ENCODE results near the gene F2.
A peak's percentile ranks its signal among the peaks of the same experiment; 100 is the strongest.
"Not testable (repeated sequence)": the region's sequence is repeated elsewhere in the genome, so short reads cannot be mapped to it uniquely, and the experiment has no call there.

F2 gene

DNA sequence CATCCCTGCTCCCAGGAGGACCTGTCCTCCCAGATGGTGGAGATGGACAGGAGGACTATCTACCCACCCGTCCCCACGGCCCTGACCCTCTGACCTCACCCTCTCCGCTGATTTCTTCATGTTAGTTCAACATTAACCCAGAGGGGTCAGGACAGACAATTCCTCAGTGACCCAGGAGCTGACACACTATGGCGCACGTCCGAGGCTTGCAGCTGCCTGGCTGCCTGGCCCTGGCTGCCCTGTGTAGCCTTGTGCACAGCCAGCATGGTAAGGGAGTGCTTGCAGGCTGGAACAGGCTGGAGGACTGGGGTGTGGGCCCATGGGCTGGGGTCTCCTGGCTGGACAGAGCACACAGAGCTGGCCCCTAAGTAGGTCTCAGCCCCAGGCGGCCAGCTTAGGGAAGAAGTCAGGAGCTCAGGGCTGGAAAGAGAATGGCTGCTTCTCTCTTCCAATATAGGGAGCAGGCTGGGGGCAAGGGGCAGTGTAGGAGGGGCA, at the start of gene F2:
TSS of gene F2 (plus strand) at position 166 of the 495 bp plus-strand sequence. CDS start at position 189, 23 bp downstream.
- no peak for DNase-seq (ENCODE audit: low read depth, low spot score)

DNA sequence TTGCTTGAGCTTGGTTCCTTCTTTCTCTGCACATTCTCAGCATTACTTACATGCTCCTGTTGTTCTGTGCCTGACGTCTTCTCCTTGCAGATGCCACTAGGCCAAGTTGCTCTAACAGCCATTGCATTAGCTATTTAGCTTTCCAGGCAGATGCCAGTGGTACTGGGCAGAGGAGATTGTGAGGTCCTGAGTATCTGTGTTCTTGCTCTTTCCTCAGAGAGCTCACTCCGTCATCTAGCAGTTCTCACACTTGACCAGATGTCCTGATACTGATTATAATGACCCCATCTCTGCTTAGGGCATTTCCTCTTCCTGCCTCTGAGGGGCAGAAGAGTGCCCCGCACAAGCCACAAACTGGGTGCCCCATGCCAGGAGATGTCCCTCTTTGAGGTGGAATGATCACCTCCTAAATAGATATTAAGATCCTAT, 49.3 kb upstream of the F2 start:
- no peak for DNase-seq (ENCODE audit: low read depth, low spot score)

DNA sequence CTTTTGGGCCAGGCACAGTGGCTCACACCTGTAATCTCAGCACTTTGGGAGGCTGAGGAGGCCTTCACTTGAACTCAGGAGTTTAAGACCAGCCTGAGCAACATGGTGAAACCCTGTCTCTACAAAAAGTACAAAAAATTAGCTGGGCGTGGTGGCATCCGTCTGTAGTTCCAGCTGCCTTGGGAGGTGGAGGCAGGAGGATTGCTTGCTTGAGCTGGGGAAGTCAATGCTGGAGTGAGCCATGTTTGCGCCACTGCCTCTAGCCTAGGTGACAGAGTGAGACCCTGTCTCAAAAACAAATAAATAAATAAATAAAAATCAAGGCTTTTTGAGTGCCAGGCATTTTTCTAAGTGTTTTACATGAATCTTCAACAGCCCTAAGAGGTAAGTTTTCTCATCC, 48.5 kb upstream of the F2 start:
- DNase-seq (ENCODE audit: low read depth, low spot score): not testable (repeated sequence)

DNA sequence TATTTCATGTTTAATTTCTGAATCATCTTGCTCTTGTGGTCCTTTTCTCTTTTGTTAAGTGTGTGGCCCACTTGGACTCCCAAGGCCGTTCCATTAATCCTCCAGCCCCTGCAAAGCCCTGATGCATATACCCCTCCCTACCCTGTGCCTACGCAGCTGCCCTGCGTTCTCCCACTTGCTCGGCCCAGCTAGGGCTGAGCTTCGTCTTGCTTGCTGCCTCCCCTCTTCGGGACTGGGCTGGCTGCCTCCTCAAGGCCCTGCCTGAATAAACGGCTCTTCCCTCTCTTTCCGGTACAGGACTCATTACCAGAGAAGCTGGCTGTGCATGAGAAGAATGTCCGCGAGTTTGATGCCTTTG, 47.1 kb upstream of the F2 start:
- DNase-seq (ENCODE audit: low read depth, low spot score): no peak

DNA sequence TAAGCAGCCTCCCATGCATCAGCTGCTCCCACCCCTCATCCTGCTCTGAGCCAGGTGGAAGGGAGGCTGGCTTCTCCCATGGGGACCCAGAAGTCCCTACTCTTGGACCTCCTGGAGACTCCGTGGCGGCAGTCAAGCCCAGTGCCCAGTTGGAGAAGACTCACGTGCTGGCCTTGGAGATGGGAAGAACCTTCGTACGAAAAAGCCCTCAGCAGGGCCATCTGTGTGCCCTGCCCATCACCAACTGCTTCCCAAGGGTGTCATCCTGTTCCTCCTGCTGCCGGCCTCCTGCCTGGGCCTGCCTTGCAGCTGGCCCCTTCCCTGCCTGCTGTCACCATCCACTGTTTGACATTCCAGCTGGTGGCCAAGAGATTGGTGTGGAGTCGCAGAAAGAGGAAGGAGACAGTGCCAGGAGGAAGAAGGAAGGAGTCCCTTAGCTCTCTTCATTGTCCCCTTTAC, 46.6 kb upstream of the F2 start:
- DNase-seq (ENCODE audit: low read depth, low spot score): no peak

DNA sequence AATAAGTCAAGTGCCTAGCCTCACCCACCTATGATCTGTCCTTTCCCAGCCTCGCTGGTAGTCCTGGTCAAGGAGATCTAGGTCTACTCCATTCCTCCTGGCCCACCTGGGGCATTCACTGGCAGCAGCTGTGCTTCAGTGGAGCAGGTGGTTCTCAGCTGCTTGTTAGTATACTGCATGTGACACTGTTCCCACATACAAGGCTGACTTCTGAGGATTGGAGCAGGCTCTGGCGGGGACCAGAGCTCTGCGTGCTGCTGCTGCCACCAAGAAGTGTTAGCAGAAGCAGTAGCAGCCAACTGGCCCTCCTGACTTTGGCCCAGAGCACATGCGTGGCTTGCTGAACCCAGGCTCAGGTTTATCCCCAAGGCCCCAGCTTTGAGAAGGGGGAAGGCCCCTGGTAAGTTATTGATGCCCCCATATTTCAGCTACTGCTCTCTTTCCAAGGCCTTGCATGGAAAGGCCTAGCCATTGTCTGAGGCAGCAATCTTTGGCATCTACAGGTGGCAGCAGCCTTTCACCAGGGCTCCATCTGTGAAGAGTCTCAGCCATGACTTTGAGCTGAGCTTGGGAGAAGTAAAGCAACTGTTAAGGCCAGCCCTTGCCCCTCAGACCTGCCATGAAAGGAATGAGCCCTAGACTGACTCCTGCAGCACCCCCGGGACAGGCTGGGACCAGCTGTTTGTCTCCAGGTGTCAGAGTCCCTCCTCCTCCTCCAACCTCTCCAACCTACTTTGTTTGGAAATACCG, 45.1 kb upstream of the F2 start:
- DNase-seq (ENCODE audit: low read depth, low spot score): no peak

DNA sequence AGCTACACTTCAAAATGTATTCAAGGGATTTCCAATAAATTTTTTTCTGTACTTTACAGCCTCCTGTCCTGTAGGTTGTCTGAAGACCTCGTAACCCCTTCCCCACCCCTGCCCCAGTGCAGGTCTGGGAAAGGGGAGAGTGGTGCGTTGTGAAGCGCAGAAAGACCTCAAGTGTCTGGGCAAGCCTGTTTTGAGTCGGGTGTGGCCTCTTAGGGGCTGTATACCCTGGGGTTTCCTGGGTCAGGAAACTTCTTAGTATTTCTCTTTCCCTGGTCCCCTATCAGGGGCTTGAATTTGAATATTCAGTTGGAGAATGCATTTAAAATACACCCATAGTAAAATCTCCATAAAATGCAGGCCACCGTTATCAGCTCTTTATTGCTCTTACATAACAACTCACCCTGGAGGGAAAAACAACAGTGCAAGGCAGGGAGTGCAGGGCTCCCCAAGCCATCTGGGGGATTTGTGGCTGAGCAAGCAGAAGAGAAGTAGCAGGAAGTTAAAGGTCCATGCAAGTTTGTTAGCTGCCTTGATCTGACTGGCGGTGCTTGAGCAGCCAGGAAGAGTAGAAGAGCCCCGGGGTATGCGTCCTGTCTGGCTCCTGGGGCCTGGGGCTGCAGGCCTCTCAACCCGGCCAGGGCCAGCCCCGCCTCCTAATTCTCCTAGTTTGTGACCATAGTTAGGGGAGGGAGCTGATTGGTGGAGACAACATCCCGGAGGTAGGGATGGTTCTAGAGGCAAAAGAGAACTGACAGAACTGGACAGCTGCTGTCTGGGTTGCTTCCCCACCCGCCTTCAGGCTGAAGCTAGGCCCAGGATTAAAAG, 44.3 kb upstream of the F2 start:
- peak; percentile 98 for DNase-seq (ENCODE audit: low read depth, low spot score)

DNA sequence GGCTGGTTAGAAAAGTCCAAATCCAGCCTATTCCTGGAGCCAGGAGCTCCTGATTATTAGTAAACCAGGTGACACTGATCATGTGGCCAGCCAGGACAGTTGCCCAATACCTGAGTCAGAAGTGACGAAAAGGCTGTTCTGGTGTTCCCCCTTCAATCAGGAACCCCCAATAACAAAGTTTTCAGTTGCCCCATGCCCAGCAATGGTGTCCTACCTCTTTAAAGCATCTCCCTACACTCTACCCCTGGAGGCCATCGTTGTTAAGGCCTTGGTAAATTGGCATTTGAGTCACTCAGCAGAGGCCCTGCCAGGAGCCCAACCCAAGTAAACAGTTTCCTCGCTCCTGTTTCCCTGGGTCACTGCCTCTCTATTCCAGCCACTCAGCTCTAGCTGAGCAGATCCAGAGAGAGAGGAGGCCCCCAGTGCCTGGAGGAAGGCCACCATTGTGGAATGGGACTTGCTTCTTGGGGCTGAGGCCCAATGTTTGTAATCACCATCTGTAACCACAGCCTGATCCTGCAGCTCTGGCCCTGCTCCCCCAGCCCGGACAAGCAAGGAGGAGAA, 43.6 kb upstream of the F2 start:
- DNase-seq (ENCODE audit: low read depth, low spot score): peak; percentile 63

DNA sequence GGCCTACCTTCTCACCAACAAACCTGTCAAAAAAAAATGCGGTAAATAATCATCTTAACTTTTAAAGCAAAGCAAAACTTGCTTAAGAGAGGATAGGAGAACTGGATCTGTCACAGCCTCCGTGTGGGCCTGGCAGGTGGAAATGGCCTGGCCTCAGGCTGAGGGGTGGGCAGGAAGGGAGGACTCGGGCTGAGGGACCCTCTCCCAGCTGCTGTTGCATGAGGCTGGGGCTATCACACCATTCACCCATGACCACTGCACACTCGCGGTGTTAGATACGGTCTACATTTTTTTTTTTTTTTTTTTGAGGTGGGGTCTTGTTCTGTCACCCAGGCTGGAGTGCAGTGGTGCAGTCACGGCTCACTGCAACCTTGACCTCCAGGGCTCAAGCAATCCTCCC, 43.1 kb upstream of the F2 start:
- no peak for DNase-seq (ENCODE audit: low read depth, low spot score)

DNA sequence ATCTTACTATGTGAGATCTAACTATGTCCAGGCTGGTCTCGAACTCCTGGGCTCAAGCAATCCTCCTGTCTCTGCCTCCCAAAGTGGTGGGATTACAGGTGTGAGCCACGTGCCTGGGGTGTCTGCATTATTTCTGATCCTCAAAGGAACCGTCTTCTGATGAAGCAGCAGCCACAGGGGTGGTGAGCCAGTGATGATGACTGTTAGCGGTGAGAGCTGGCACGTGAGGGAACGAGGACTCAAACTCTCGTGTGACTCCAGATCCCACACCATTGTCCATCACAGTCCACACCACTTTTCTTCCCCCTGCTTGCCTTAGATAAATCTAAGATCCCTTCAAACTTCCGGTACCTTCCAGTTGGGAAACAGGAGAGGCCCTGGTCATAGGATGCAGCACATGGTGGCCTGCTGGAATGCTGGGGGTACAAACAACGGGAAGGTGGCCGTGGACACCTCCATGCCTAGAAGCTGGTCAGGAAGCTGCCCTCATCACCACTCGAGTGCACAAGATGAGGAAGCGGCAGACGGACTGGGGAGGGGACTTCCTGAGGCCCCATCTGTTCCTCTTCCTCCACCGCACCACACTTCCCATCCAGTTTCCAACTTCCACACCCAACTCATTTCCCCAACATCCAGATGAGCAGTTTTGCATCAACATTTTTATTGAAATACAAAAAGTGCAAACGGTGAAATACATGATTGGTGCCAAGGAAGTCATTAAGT, 42.4 kb upstream of the F2 start:
- no peak for DNase-seq (ENCODE audit: low read depth, low spot score)

DNA sequence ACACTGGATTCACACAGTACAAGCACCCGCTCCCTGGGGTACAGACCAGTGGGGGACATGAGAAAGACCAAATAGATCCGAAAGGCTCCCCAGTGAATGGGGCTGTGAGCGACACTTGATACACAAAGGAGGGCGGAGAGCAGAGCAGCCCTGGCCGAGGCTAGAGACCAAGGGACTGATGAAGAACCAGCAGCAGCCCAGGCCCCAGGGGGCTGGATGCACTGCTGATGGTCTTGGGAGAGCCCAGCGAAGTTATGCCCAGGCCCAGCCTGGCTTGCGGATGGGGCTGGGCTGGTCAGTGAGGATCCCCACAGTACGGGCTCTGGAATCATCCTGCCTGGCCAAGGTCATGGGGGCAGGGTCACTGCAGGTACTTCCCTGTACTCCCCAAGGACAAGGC, 41.8 kb upstream of the F2 start:
- DNase-seq (ENCODE audit: low read depth, low spot score): no peak

DNA sequence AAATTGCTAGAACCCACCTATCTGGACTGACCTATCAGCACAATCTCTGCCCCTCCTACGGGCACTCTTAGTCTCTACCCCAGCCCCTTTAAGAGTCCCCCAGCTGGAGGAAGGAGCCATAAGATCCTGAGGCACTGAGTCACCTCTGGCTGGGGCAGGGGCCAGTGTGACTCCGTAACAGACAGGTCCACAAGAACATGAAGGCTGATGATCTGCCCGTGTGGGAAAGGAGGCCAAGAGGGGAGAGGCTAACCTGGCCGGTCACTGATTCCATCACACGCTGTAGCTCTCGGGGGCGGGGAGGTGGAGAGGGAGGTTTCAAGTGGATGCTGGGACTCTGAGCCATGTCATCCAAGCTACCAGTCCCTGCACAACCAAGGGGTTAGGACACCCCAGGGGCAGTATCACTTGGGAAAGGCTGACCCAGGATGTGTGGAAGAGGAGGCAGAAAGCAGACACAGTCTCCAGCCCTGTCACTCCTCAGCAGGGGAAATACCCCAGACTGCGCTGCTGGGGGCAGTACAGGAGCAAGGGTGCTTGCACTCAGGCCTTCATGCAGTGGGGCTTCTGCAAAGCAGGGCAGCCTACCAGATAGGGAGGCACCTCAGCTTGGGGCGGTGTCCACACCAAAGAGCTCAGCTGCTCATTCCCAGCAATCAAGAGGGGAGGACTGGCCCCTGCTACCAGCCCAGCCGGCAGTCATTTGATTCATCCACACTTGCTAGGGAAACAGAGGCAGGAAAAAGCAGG, 40.8 kb upstream of the F2 start:
- no peak for DNase-seq (ENCODE audit: low read depth, low spot score)

DNA sequence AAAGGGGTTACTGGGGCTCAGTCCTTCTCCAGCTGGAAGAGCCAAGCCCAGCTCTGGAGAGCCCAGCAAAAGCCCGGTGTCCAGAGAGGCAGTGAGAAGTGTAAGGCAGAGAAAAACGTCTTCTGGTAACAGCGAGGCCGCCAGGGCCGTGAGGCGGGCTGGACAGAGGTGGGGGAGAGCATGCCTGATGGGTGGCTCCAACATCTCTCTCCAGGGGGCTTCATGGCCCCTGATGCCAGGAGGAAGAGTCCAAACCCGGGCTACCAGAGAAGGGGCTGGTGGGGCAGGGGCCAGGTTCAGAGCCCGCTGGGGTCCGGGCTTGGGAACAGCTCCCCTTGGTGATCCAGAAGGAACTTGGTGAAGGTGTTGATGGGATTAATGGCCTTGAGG, 40.3 kb upstream of the F2 start:
- DNase-seq (ENCODE audit: low read depth, low spot score): no peak

DNA sequence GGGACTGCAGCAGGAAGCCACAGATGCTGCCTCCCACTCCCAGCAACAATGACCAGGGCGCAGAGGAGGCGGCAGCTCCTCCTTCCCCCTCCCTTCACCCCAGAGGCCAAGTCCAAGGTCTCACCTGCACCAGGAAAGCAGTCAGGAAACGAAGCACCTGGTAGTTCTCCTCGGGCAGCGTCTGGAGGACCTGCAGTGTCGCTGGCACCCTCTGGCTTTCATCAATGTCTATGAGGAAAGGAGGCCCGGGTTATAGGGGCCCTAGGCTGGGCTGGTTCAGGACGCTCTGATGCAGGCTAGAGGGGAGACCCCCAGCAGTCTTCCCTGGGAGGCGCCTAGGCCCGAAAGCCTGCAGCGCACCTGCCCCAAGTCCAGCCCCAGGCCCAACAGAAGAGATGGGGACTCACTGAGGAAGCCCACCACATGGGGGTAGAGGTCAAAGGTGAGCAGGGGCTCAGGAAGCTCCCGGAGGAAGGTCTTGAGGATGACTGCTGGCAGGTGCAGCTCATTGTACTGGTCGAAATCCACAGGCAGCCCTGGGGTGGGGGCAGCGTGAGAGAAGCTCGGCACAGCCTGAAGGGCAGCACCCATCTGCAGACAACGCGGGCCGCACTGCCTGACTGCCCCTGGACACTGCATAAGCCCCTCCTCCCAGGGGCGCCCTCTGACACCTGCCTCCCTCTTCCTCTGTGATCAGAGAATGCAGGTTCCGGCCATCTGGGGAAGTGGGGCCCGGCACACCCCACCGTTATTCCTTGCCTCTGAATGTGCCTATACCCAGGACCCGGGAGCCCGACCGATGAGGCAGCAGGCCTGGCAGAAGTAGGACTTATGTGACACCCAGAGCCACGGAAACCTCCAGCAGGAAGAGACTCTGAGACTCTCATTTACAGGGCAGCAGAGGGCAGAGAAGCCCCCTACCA, 39.5 kb upstream of the F2 start:
- no peak for DNase-seq (ENCODE audit: low read depth, low spot score)

DNA sequence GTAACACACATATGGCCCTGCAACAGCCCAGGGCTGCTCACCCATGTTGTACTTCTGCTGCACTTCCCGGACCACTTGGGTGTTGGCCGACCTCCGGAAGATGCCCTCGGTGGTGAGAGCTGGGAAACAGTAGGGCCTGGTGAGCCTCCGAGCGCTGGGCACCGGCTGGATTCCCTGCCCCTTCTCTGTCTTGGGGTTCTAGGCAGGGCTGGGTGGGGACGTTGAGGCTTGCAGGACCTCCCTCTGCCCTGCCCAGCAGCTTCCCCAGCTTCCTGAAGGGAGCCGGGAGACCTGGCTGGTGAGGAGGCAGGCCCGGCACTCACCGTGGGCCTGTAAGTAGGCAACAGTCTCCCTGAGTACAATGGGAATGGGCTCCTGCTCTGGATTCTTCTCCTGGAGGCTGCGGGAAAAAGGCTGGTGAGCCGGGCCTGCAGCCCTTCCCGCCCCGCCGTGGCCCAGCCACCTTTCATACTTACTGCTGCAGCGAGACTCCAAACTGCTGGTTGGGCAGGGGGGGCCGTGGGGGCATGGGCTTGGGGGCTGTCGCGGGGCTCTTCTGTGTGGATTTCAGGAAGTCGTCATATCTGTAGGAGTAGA, 38.8 kb upstream of the F2 start:
- DNase-seq (ENCODE audit: low read depth, low spot score): no peak

DNA sequence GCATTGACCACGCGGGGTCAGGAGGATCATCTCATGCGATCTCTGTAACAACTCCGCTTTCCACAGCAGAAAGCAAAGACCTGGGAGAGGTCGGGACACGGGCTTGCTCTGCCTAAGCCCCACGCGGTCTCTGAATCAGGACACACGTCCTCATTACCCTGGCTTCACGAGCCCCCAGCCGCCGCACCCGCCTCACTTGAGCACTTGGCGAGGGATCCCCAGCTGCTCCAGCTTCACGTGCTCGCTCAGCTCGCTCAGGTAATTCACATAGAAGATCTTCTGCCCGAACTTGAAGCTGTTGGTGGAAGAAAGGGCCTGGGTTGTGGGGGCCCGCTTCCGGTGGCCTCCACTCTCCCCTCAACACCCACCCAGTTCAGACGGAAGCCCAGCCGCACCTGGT, 38.2 kb upstream of the F2 start:
- no peak for DNase-seq (ENCODE audit: low read depth, low spot score)

DNA sequence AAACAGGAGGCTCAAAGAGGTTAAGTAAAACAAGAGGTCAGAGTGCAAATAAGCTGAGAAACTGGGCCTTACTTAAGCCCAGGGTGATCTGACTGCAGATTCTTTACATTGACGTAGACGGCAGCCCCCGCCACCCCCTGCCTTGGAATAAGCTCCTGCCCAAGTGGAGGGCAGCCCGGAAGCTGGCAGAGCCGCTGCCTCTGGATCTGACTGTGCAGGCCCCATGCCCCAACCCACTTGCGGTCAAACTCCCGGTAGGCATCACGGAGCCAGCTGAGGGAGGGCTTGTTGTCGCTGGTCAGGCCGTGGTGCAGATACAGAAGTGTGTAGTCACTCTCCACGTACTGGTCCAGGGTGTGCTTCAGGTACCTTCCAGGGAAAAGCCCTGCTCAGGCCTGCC, 37.2 kb upstream of the F2 start:
- no peak for DNase-seq (ENCODE audit: low read depth, low spot score)

DNA sequence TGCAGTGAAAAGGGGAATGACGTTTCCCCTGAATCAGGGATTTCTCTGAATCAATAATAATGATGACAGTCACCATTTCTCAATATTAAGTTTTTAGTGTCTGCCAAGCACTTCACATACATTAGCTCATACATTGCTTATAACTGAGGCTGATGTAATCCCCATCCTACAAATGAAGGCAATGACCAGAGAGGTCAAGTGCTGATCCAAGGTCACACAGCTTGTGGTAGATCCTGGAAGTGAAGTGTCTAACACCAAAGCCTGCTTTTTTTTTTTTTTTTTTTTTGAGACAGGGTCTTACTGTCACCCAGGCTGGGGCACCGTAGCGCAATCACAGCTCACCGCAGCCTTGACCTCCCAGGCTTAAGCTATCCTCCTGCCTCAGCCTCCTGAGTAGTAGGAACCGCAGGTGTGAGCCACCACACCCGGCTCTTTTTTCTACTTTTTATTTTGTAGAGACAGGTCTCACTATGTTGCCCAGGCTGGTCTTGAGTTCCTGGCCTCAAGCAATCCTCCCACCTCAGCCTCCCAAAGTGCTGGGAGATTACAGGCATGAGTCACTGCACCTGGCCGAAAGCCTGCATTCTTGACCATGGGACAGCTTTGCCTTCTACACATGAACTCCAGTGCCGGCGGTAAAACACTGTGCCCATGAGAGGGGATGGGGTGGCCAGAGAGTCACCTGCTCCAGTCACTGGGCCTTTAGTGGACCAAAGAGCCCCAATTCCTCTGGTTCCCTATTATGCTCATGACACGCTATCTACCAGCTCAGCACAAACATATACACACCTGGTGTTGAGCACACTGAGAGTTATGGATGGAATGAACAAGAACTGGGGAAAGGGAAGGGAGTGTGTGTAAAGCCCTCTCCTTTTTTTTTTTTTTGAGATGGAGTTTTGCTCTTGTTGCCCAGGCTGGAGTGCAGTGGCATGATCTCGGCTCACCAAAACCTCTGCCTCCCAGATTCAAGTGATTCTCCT, 36.0 kb upstream of the F2 start:
- no peak for DNase-seq (ENCODE audit: low read depth, low spot score)
